HEK293 (cell line): ENCODE results near the gene SMC6.

ENCODE experiments used
- CTCF ChIA-PET: fragments of 350-600 bp; formaldehyde crosslinking; extraction: SDS; loops from one replicate; lab custom pipeline; 2021; ENCODE audit warnings: antibody characterized with exemption; lab: Yijun Ruan, JAX
- POLR2A ChIA-PET: fragments of 300-600 bp; formaldehyde crosslinking; extraction: SDS; loops from one replicate; lab custom pipeline; 2020; ENCODE audit warnings: antibody characterized with exemption, inconsistent platforms; lab: Yijun Ruan, JAX
- H3K27ac ChIP-seq: fragments of 200-500 bp; sonication (Bioruptor generic); 2 replicates; pipeline ENCODE4 v1.5.1; 2014; ENCODE audit warnings: low read depth, low read length, control low read depth, inconsistent platforms; ENCODE audit errors: extremely low read depth
- H3K36me3 ChIP-seq, 2 experiments: fragments of 200-500 bp in 1 of 2; sonication (Bioruptor generic) in 1 of 2; 1 replicate in 1 of 2; 2 replicates in 1 of 2; pipeline ENCODE4 v1.5.1; 2014 to 2017; ENCODE audit warnings: inconsistent platforms in 2 of 2, low read length in 2 of 2; ENCODE audit not compliant: control insufficient read depth in 2 of 2, insufficient read depth in 1 of 2
- H3K4me1 ChIP-seq: fragments of 200-500 bp; sonication (Bioruptor generic); 2 replicates; pipeline ENCODE4 v1.5.1; 2014; ENCODE audit warnings: mild to moderate bottlenecking, low read length, inconsistent platforms; ENCODE audit not compliant: control insufficient read depth, insufficient read depth
- H3K4me3 ChIP-seq: 2 replicates; pipeline ENCODE4 v1.5.1; 2011; ENCODE audit warnings: low read depth, mild to moderate bottlenecking, control low read depth, low read length, moderate library complexity
- H3K9me3 ChIP-seq: fragments of 200-500 bp; sonication (Bioruptor generic); 2 replicates; pipeline ENCODE4 v1.5.1; 2014; ENCODE audit warnings: low read depth, low read length, inconsistent platforms; ENCODE audit not compliant: control insufficient read depth, insufficient read depth
- BCL11A ChIP-seq: fragments of 450-650 bp; formaldehyde crosslinking; IDR thresholded peaks from 2 replicates; pipeline ENCODE4 v1.5.1; 2016; ENCODE audit warnings: low read depth, missing biosample characterization, missing genetic modification characterization
- GFI1B ChIP-seq: fragments of 450-650 bp; formaldehyde crosslinking; IDR thresholded peaks from 2 replicates; pipeline ENCODE4 v1.5.1; 2016; ENCODE audit warnings: missing biosample characterization, missing genetic modification characterization
- HOXA7 ChIP-seq: sonication (generic); formaldehyde crosslinking; IDR thresholded peaks from 2 replicates; pipeline ENCODE4 v1.8.1; 2022; ENCODE audit warnings: missing genetic modification reagents, borderline replicate concordance
- OSR2 ChIP-seq: fragments of 450-650 bp; formaldehyde crosslinking; IDR thresholded peaks from 2 replicates; pipeline ENCODE4 v1.5.1; 2016; ENCODE audit warnings: missing biosample characterization, missing genetic modification characterization
- SP7 ChIP-seq: fragments of 450-650 bp; formaldehyde crosslinking; IDR thresholded peaks from 2 replicates; pipeline ENCODE4 v1.5.1; 2016; ENCODE audit warnings: missing biosample characterization, missing genetic modification characterization
- ZBTB26 ChIP-seq: fragments of 450-650 bp; formaldehyde crosslinking; optimal IDR thresholded peaks from 2 replicates; pipeline ENCODE3; 2016; ENCODE audit warnings: missing biosample characterization, mild to moderate bottlenecking, missing genetic modification characterization
- ZBTB8A ChIP-seq: fragments of 450-650 bp; formaldehyde crosslinking; IDR thresholded peaks from 2 replicates; pipeline ENCODE4 v1.5.1; 2016; ENCODE audit warnings: missing biosample characterization, missing genetic modification characterization
- ZNF138 ChIP-seq: fragments of 450-650 bp; formaldehyde crosslinking; IDR thresholded peaks from 2 replicates; pipeline ENCODE4 v1.5.1; 2016; ENCODE audit warnings: missing biosample characterization, missing genetic modification characterization, borderline replicate concordance
- ZNF140 ChIP-seq: fragments of 450-650 bp; formaldehyde crosslinking; IDR thresholded peaks from 2 replicates; pipeline ENCODE4 v1.5.1; 2016; ENCODE audit warnings: missing biosample characterization, missing genetic modification characterization
- ZNF239 ChIP-seq: fragments of 450-650 bp; formaldehyde crosslinking; IDR thresholded peaks from 2 replicates; pipeline ENCODE4 v1.5.1; 2016; ENCODE audit warnings: missing biosample characterization, missing genetic modification characterization
- ZNF354C ChIP-seq: fragments of 450-650 bp; formaldehyde crosslinking; IDR thresholded peaks from 2 replicates; pipeline ENCODE4 v1.5.1; 2016; ENCODE audit warnings: missing biosample characterization, missing genetic modification characterization, low read depth, borderline replicate concordance
- ZNF398 ChIP-seq: fragments of 450-650 bp; formaldehyde crosslinking; IDR thresholded peaks from 2 replicates; pipeline ENCODE4 v1.5.1; 2017; ENCODE audit warnings: missing biosample characterization, missing genetic modification characterization
- ZNF416 ChIP-seq: fragments of 450-650 bp; formaldehyde crosslinking; IDR thresholded peaks from 2 replicates; pipeline ENCODE4 v1.5.1; 2016; ENCODE audit warnings: missing biosample characterization, missing genetic modification characterization
- ZNF473 ChIP-seq: fragments of 450-650 bp; formaldehyde crosslinking; IDR thresholded peaks from 2 replicates; pipeline ENCODE4 v1.5.1; 2017; ENCODE audit warnings: missing biosample characterization, missing genetic modification characterization
- ZNF501 ChIP-seq: fragments of 450-650 bp; formaldehyde crosslinking; IDR thresholded peaks from 2 replicates; pipeline ENCODE4 v1.5.1; 2016; ENCODE audit warnings: missing biosample characterization, missing genetic modification characterization
- ZNF776 ChIP-seq: fragments of 450-650 bp; formaldehyde crosslinking; IDR thresholded peaks from 2 replicates; pipeline ENCODE4 v1.5.0; 2017; ENCODE audit warnings: missing biosample characterization, missing genetic modification characterization, borderline replicate concordance
- ZNF843 ChIP-seq: fragments of 450-650 bp; formaldehyde crosslinking; IDR thresholded peaks from 2 replicates; pipeline ENCODE4 v1.5.1; 2016; ENCODE audit warnings: missing biosample characterization, missing genetic modification characterization
- ZSCAN16 ChIP-seq: fragments of 450-650 bp; formaldehyde crosslinking; IDR thresholded peaks from 2 replicates; pipeline ENCODE4 v1.5.1; 2016; ENCODE audit warnings: missing biosample characterization, missing genetic modification characterization
- ZSCAN18 ChIP-seq: fragments of 450-650 bp; formaldehyde crosslinking; IDR thresholded peaks from 2 replicates; pipeline ENCODE4 v1.5.1; 2016; ENCODE audit warnings: missing biosample characterization, missing genetic modification characterization

Gene SMC6

GRCh38 chr2:17680119-17680518, 73.5 kb downstream of the SMC6 start:
- peaks cover 14 to 56% of the 10 kb centered on the region in 2 experiments for H3K36me3 ChIP-seq
- no peak for TF ChIP-seq ZNF138 (tag by site-specific recombination)
- no peak for TF ChIP-seq ZNF354C
- no peak for TF ChIP-seq ZNF140
- no peak for TF ChIP-seq GFI1B (tag by site-specific recombination)
- no peak for TF ChIP-seq ZSCAN16 (tag by site-specific recombination)
- TF ChIP-seq ZNF501 (tag by site-specific recombination): no peak
- TF ChIP-seq ZNF776: no peak
- no peak for TF ChIP-seq ZSCAN18 (tag by site-specific recombination)
- TF ChIP-seq ZNF398 (tag by site-specific recombination): no peak
- TF ChIP-seq HOXA7 (CRISPR knock-in tag): no peak
- no peak for TF ChIP-seq ZNF473
- no peak for TF ChIP-seq ZBTB26
- no peak for TF ChIP-seq ZNF239 (tag by site-specific recombination)
- no peak for TF ChIP-seq BCL11A (tag by site-specific recombination)
- no peak for TF ChIP-seq ZBTB8A (tag by site-specific recombination)
- TF ChIP-seq ZNF843 (tag by site-specific recombination): no peak
- no peak for TF ChIP-seq OSR2 (tag by site-specific recombination)
- TF ChIP-seq, all 188 proteins: peak for 0
- H3K27ac ChIP-seq: no peak overlapping the region
- no peak overlapping the region for H3K4me3 ChIP-seq
- CTCF ChIA-PET: interaction anchor here (0.6 to 1.9 kb wide), 2 partner anchors 9 to 277 kb away, joined by 3 to 10 read pairs; no protein-coding TSS in a partner anchor
- H3K4me1 ChIP-seq: no peaks in the 10 kb centered on the region
- POLR2A ChIA-PET: no interaction called here
- H3K9me3 ChIP-seq: no peaks in the 10 kb centered on the region

GRCh38 chr2:17674817-17675216, 78.8 kb downstream of the SMC6 start:
- no peak overlapping the region for H3K27ac ChIP-seq
- TF ChIP-seq SP7 (no peak), ZNF416 (tag by site-specific recombination) (no peak)
- TF ChIP-seq, all 188 proteins: peak for 0
- POLR2A ChIA-PET: no interaction called here
- no peaks in the 10 kb centered on the region for H3K4me1 ChIP-seq
- H3K9me3 ChIP-seq: no peaks in the 10 kb centered on the region
- peaks cover 20 to 24% of the 10 kb centered on the region in 2 experiments for H3K36me3 ChIP-seq
- no peak overlapping the region for H3K4me3 ChIP-seq
- CTCF ChIA-PET: interaction anchor here (0.6 to 1.8 kb wide), 5 partner anchors 17 to 204 kb away, joined by 3 to 6 read pairs (median 3); no protein-coding TSS in a partner anchor
